ENCODE results near the gene GABARAPL1. TPM values are rescaled to one million over a fixed set of nuclear protein-coding genes. Genes with fewer than 3 reads are reported as not detected.
"Not testable (repeated sequence)": the region's sequence is repeated elsewhere in the genome, so short reads cannot be mapped to it uniquely, and the experiment has no call there.

Gene GABARAPL1
- 4.2 and 5.4 TPM in 2 replicates for total RNA-seq

DNA sequence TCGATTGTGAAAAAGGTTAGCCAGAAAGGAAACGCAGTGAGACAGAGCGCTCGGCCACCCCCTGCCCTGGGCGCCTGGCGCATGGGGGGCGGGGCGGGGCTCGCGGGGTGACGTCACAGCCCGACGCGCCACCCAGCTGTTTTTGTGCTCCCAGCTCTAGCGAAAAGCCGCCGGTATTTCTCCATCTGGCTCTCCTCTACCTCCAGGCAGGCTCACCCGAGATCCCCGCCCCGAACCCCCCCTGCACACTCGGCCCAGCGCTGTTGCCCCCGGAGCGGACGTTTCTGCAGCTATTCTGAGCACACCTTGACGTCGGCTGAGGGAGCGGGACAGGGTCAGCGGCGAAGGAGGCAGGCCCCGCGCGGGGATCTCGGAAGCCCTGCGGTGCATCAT lies at the start of gene GABARAPL1:
GABARAPL1 (plus strand) TSS at position 139 of the 393 bp plus-strand sequence; CDS start at position 392, 253 bp downstream.
- intact Hi-C loops (cut with micrococcal nuclease), result loop anchor here (1.0 to 5.0 kb wide), 12 partner anchors 23 to 959 kb away; partner anchors contain the start of genes CLEC2B, MAGOHB, SMIM10L1 and YBX3

DNA sequence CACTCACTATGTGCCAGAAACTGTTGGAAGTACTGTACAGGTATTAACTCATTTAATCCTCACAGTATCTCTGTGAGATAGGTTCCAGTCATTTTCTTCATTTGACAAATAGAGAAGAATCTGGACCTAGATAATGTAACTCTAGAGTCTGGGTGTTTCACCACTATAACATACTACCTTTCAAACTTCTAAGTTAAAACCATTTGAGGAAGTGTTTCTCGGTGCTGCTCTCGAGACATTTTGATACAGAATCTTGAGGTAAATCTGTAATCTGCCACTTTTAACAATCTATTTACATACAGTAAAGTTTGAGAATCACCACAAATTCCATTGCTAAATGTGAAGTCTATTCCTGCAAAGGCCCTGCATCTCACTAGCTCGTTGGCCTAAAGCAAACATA lies 49.6 kb upstream of the GABARAPL1 start:
- intact Hi-C loops (cut with micrococcal nuclease), result no loop called here

DNA sequence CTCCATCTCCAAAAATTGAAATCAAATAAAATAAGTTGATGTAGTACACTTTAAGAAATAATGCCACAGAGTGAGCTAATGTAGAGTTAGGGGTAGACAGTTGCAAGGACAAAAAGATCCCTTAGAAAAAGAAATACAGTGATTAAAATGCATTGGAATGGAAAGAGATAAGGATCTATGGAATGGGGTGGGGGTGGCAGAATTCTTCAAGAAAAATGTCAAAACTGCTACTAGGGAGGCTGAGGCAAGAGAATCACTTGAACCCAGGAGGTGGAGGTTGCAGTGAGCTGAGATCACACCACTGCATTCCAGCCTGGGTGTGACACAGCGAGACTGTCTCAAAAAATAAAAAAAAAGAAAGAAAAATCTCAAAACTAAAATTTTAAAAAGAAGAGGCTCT lies 47.3 kb upstream of the GABARAPL1 start:
- intact Hi-C loops (cut with micrococcal nuclease), result no loop called here

DNA sequence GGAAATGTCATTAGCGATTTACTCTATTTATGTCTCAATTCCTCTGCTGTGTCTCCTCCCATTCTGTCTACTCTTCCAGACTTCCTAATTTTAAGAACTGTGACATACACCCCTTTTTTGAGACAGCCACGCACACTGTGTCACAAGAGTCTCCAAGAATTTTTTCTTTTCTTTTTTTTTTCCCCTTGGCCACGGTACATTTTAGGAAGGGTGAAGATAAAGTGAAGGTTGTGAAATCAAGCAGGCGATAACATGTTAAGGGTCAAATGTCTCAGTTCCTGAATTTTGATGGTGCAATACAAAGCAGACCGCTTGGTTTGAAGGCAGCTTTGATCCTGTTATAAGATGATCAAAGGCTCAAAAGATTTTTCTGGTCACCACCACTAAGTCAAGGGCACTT lies 45.1 kb upstream of the GABARAPL1 start:
- intact Hi-C loops (cut with micrococcal nuclease), result no loop called here

- intact Hi-C loops (cut with micrococcal nuclease), result no loop called here
Measured at GRCh38 chr12:10169104-10169503, 43.6 kb upstream of the GABARAPL1 start.

DNA sequence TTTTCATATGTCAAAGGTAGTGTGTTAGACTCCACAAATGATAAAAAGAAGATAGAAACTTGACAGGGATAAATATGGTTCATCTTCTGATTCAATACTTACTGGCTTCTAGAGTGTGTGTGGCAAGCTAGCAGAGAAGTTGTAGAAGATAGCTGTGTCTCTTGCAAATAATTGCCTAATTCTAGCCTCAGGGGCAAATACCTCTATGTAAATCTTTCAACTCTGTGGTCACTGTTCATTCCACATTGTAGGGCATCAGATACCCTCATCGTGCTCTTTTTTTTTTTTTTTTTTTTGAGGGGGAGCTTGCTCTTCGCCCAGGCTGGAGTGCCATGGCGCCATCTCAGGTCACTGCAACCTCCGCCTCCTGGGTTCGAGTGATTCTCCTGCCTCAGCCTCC lies 42.5 kb upstream of the GABARAPL1 start:
- intact Hi-C loops (cut with micrococcal nuclease), result no loop called here

- intact Hi-C loops (cut with micrococcal nuclease), result no loop called here
Measured at GRCh38 chr12:10171973-10172728, 40.5 kb upstream of the GABARAPL1 start, which contains the start of gene OLR1. TSS of gene OLR1 (minus strand) at chr12:10172132. CDS start at chr12:10172077, 55 bp downstream.

DNA sequence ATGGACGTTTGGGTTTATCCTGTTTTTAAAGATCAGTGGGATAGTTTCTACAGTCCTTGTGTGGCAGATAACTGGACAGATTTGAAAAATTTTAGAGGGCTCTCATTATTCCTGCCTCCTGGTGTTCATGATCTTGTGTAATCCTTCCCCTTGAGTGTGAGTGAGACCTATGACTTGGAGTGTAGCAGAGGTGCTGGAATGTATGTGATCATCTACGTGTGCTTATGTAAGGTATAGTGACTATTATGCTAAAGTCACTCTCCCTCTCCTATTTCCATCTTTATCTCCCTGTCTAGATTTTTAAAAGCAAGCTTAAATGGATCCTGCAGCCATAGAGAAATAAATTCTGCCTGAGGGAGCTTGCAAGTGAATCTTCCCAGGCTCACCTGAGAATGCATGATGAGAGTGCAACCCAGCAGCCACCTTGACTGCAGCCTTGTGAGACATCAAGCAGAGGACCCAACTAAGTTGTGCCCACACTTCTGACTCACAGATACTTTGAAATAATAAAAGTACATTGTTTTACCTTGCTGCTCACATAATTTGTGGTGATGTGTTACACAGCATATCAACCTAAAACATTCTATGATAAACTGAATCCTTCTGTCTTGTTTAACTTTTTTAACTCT lies 37.6 kb upstream of the GABARAPL1 start:
- intact Hi-C loops (cut with micrococcal nuclease), result no loop called here

DNA sequence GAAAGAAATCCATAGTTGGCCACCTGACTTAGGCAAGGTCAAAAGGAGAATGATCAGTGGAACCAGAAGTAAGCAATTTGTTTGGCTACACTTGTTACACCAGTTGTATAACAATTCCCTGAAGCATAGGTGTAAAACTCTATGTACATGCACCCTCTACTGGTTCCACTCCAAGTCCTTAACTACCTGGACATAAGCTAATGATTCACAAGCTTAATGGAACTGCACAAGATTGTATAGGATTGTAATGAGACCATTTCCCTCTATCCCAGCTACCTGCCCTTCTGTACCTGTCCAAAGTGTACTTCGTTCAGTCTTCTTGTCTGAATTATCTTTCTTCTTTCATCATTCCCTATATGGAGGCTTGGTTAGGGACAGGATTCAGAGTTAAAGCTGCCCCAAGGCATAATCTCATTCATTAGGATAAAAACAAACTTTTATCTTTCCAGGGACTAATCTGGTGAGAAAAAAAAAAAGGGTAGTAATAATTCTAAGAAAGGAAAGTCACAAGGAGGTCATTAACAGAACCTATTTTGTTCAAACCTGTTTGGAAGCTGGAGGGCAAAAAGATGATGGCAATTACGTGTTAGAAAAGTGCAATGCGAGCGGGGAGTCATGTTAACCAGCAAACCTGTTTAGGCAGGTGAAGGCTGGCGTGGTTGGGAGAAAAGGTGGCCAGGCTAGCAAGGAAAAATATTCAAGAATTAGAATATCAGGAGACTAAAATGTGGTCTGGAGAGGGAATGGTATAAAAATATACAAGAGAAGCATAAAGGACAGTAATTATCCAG lies 36.6 kb upstream of the GABARAPL1 start:
- intact Hi-C loops (cut with micrococcal nuclease), result no loop called here

GRCh38 chr12:10178821-10179220 lies 33.9 kb upstream of the GABARAPL1 start, which contains the start of gene TMEM52B:
TSS of gene TMEM52B (plus strand) at chr12:10179032. CDS start at chr12:10179575, 543 bp downstream.
- intact Hi-C loops (cut with micrococcal nuclease), result no loop called here

DNA sequence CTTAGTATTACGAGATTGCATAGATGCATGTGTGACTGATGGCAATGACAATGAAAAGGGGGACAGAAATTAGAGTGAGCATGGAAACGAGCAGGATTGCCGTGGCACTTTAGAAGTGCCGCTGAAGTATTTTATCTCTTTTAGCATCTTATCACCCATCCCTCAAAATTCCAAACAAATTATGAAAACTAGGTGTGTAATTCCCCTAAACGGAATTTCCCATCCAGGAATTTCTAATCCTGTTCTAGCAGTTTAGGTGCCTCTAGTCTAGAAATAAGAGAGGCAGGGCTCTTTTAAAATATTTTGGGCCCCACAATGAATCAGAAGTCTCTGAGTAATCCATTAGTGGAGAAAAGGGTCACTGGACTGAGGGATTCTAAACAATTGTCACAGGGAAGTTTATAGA lies 32.9 kb upstream of the GABARAPL1 start:
- intact Hi-C loops (cut with micrococcal nuclease), result no loop called here

- intact Hi-C loops (cut with micrococcal nuclease), result no loop called here
Measured at GRCh38 chr12:10182354-10183049, 30.2 kb upstream of the GABARAPL1 start.

DNA sequence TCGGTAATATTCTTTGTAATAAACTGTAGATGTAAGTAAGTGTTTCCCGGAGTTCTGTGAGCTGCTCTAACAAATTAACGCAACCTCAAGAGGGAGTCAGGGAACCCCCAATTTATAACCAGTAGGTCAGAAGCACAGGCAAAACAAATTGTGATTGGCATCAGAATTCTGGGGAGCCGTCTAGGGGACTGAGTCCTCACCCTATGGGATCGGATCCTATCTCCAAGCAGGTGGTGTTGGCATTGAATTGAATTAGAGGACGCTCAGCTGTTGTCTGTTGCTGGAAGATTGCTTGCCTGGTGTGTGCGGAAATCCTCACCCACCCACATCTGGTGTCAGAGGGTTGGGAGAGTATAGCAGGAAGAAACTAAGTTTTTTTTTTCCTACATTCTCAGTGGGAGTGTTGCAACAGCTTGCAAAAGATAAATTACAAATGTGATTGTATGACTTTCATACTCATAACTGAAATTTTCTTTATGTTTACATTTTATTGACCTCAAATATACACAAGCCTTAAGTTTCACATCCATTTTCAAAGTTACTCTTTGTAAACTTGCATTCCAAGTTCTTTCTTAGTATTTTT lies 28.3 kb upstream of the GABARAPL1 start:
- intact Hi-C loops (cut with micrococcal nuclease), result no loop called here

GRCh38 chr12:10186299-10186698 lies 26.4 kb upstream of the GABARAPL1 start:
- intact Hi-C loops (cut with micrococcal nuclease), result no loop called here

GRCh38 chr12:10186958-10187357 lies 25.7 kb upstream of the GABARAPL1 start:
- intact Hi-C loops (cut with micrococcal nuclease), result not testable (repeated sequence)

DNA sequence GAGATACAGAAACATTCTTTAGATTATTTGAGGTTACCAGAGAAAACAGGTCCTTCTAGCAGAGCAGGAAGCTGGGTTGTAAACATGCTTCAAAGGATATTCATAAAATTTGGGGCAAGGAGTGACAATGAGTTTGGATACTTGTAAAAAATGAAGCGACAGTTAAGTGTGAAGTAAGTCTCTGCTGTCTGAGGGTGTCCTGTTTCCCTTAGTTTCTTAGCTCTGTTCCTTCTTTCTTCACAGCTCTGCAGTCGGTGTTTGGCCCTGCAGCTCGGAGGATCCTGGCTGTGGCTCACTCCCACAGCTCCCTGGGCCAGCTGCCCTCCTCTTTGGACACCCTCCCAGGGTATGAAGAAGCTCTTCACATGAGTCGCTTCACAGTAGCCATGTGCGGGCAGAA lies 23.0 kb upstream of the GABARAPL1 start:
- intact Hi-C loops (cut with micrococcal nuclease), result loop anchor here (1.0 kb wide), 5 partner anchors 36 to 441 kb away; no protein-coding TSS in a partner anchor

GRCh38 chr12:10190558-10191388 lies 21.9 kb upstream of the GABARAPL1 start:
- intact Hi-C loops (cut with micrococcal nuclease), result loop anchor here (1.0 kb wide), 5 partner anchors 37 to 442 kb away; no protein-coding TSS in a partner anchor

GRCh38 chr12:10191865-10192264 lies 20.8 kb upstream of the GABARAPL1 start:
- intact Hi-C loops (cut with micrococcal nuclease), result no loop called here

DNA sequence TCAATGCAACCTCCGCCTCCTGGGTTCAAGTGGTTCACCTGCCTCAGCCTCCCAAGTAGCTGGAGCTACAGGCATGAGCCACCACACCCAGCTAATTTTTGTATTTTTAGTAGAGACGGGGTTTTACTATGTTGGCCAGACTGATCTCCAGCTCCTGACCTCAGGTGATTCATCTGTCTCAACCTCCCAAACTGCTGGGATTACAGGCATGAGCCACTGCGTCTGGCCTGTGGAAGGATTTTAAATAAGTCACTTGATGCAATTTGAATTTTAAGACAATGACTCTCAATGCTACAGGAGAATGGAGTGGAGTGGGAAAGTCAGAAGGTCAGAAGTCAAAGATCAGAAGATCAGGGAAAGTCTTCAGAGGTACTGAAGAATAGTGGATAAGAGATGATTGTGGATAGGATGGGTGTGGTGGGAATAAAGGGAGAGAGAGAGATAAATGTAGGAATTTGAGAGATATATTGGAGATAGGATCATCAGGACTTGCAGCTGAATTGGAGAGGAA lies 18.5 kb upstream of the GABARAPL1 start:
- intact Hi-C loops (cut with micrococcal nuclease), result no loop called here
